ENCODE data around the gene GSN. TPM values are rescaled to one million over a fixed set of nuclear protein-coding genes. Genes with fewer than 3 reads are reported as not detected.

The GSN gene
- total RNA-seq, 1 donor from 2014 or later: 174 TPM

DNA sequence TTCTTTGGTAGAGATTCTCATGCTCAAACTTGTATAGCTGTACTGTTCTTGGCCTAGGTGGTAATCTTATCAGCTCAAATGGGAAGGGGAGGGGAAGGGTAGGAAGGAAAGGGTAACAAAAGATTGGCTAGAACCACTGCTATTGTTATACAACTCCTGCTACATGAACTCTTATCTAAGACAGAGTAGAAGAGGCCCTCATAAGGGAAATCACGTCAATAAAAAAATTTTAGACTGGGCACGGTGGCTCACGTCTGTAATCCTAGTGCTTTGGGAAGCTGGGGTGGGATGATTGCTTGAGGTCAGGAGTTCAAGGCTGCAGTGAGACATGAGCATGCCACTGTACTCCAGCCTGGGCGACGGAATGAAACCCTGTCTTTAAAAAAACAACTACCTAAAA, 86.2 kb downstream of the GSN start:
- no peak for DNase-seq (ENCODE audit: low read depth)
- no peak for TF ChIP-seq CTCF (conservative IDR thresholded peaks at IDR 0.05; ENCODE audit: low read depth, low read length)
- H3K4me3 ChIP-seq (ENCODE audit: low read depth, low read length): no peak overlapping the region

GRCh38 chr9:121354762-121355161, 86.8 kb downstream of the GSN start:
- DNase-seq (ENCODE audit: low read depth): no peak
- TF ChIP-seq CTCF (conservative IDR thresholded peaks at IDR 0.05; ENCODE audit: low read depth, low read length): no peak
- no peak overlapping the region for H3K4me3 ChIP-seq (ENCODE audit: low read depth, low read length)

DNA sequence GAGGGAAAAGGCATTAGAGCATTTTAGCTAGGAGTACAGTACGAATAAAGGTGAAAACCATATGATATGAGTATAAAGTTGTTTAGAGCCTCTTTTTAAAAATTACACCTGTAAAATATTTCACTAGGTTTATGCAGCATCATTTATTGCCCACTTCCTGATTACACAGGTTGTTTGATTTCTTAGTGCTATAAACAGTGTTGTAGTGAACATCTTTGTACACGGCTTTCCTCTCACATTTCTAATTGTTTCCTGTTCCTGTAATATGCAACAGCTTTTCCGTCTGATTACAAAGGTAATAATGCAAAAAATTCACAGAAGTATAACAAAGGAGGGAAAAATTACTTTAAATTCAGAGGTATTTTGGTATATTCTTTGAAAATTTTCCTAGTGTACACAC, 89.0 kb downstream of the GSN start:
- DNase-seq (ENCODE audit: low read depth): no peak
- TF ChIP-seq CTCF (conservative IDR thresholded peaks at IDR 0.05; ENCODE audit: low read depth, low read length): no peak
- no peak overlapping the region for H3K4me3 ChIP-seq (ENCODE audit: low read depth, low read length)

- TF ChIP-seq CTCF (conservative IDR thresholded peaks at IDR 0.05; ENCODE audit: low read depth, low read length): no peak
- no peak overlapping the region for H3K4me3 ChIP-seq (ENCODE audit: low read depth, low read length)
- DNase-seq (ENCODE audit: low read depth): no peak
Observed at GRCh38 chr9:121358751-121359150, 90.8 kb downstream of the GSN start.

DNA sequence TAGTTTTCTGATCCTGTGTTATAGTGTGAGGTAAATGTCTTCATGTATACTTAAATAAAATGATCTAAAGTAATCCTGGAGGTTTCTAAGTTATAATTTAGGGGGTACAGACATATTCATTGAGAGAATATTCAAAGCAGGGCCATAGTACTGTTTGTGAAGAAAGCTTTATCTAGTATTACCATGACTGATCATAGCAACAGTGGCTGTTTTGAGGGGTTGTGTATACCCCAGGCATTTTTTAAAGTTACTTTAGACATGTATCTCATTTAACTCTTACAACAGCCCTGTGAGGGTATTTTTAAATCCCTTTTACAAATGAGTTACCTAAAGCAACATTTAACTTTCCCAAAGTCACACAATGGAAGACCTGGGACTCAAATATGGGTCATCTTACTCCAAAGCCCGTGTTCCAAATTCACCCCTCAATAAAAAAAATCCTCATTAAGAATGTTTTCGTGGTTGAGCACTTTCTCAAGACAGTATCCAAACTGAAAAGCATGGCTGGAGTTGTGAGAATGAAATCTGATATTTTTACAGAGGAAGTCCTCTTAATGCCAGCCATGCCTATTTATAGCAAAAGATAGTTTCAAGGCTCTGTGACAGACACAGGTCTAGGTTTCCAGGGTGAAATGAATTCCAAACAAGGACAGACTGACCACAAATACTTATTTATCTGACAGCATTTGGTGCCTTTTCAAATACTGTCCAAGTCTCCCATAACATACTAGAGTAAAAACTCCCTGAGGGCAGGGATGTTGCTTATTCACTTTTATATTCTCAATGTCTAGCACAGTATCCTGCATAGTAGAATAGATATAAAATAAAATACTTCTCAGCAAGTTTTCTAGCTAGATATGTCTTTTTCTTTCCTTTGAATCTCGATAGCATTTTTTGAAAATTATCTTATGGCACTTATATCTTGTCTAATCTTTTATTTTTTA, 91.7 kb downstream of the GSN start:
- no peak for DNase-seq (ENCODE audit: low read depth)
- H3K4me3 ChIP-seq (ENCODE audit: low read depth, low read length): no peak overlapping the region
- no peak for TF ChIP-seq CTCF (conservative IDR thresholded peaks at IDR 0.05; ENCODE audit: low read depth, low read length)

GRCh38 chr9:121360601-121361374, 92.8 kb downstream of the GSN start:
- H3K4me3 ChIP-seq (ENCODE audit: low read depth, low read length): no peak overlapping the region
- no peak for TF ChIP-seq CTCF (conservative IDR thresholded peaks at IDR 0.05; ENCODE audit: low read depth, low read length)
- no peak for DNase-seq (ENCODE audit: low read depth)

Data from epithelial cell of proximal tubule (primary cell).